ENCODE measurements around the gene MYCBP.
"Not testable (repeated sequence)": the region's sequence is repeated elsewhere in the genome, so short reads cannot be mapped to it uniquely, and the experiment has no call there.

Gene MYCBP

GRCh38 chr1:38858833-38859560, 14.2 kb downstream of the MYCBP start:
- H3K4me2 ChIP-seq = peak overlapping the region; percentile 69
- H3K36me3 ChIP-seq (ENCODE audit: insufficient read depth) = no peaks in the 10 kb centered on the region
- peaks cover 23% of the 10 kb centered on the region for H3K4me1 ChIP-seq (ENCODE audit: low read depth, poor library complexity, severe bottlenecking)
- H3K27me3 ChIP-seq (ENCODE audit: insufficient read depth, low read depth) = no peaks in the 10 kb centered on the region
- H3K9ac ChIP-seq = peak overlapping the region; percentile 26; the same call in 1 of the 2 replicates
- peak overlapping the region; percentile 76 for H3K4me3 ChIP-seq (IDR thresholded peaks at IDR 0.05; ENCODE audit: insufficient read depth, low read depth, low read length)
- TF ChIP-seq CTCF (conservative IDR thresholded peaks at IDR 0.05; ENCODE audit: low read depth, low read length) = no peak
- peaks cover 11% of the 10 kb centered on the region; the same call in 1 of the 2 replicates for H3K79me2 ChIP-seq (ENCODE audit: insufficient read depth, low read depth)
- H3K27ac ChIP-seq = peak overlapping the region; percentile 9; the same call in 1 of the 2 replicates
- peak overlapping the region; percentile 43; the same call in 1 of the 2 replicates for H2AFZ ChIP-seq (ENCODE audit: low read depth)
- no peaks in the 10 kb centered on the region for H4K20me1 ChIP-seq (ENCODE audit: insufficient read depth)

GRCh38 chr1:38852780-38853179, 20.4 kb downstream of the MYCBP start:
- H3K4me2 ChIP-seq = no peak overlapping the region
- no peak overlapping the region for H3K4me3 ChIP-seq (IDR thresholded peaks at IDR 0.05; ENCODE audit: insufficient read depth, low read depth, low read length)
- H3K79me2 ChIP-seq (ENCODE audit: insufficient read depth, low read depth) = 0 out of 2 replicates have a peak, but pooled peaks cover 6% of the 10 kb centered on the region
- no peak overlapping the region for H3K27ac ChIP-seq
- no peaks in the 10 kb centered on the region for H3K36me3 ChIP-seq (ENCODE audit: insufficient read depth)
- TF ChIP-seq CTCF (conservative IDR thresholded peaks at IDR 0.05; ENCODE audit: low read depth, low read length) = no peak
- H2AFZ ChIP-seq (ENCODE audit: low read depth) = no peak overlapping the region
- H3K9ac ChIP-seq = no peak overlapping the region
- H4K20me1 ChIP-seq (ENCODE audit: insufficient read depth) = no peaks in the 10 kb centered on the region
- H3K27me3 ChIP-seq (ENCODE audit: insufficient read depth, low read depth) = no peaks in the 10 kb centered on the region
- H3K4me1 ChIP-seq (ENCODE audit: low read depth, poor library complexity, severe bottlenecking) = peaks cover 6% of the 10 kb centered on the region

GRCh38 chr1:38848071-38848470, 25.1 kb downstream of the MYCBP start:
- no peak for TF ChIP-seq CTCF (conservative IDR thresholded peaks at IDR 0.05; ENCODE audit: low read depth, low read length)
- H3K9ac ChIP-seq = no peak overlapping the region
- H3K4me1 ChIP-seq (ENCODE audit: low read depth, poor library complexity, severe bottlenecking) = no peaks in the 10 kb centered on the region
- H3K4me2 ChIP-seq = no peak overlapping the region
- no peaks in the 10 kb centered on the region for H3K79me2 ChIP-seq (ENCODE audit: insufficient read depth, low read depth)
- no peaks in the 10 kb centered on the region for H4K20me1 ChIP-seq (ENCODE audit: insufficient read depth)
- H3K27me3 ChIP-seq (ENCODE audit: insufficient read depth, low read depth) = no peaks in the 10 kb centered on the region
- no peak overlapping the region for H3K4me3 ChIP-seq (IDR thresholded peaks at IDR 0.05; ENCODE audit: insufficient read depth, low read depth, low read length)
- no peak overlapping the region for H3K27ac ChIP-seq
- H2AFZ ChIP-seq (ENCODE audit: low read depth) = no peak overlapping the region
- no peaks in the 10 kb centered on the region for H3K36me3 ChIP-seq (ENCODE audit: insufficient read depth)

- Histone ChIP-seq H3K4me1 (ENCODE audit: low read depth, poor library complexity, severe bottlenecking) (no peaks in the 10 kb centered on the region), H2AFZ (ENCODE audit: low read depth) (no peak overlapping the region), H4K20me1 (ENCODE audit: insufficient read depth) (no peaks in the 10 kb centered on the region), H3K27ac (no peak overlapping the region), H3K36me3 (ENCODE audit: insufficient read depth) (no peaks in the 10 kb centered on the region), H3K27me3 (ENCODE audit: insufficient read depth, low read depth) (no peaks in the 10 kb centered on the region), H3K4me3 (IDR thresholded peaks at IDR 0.05; ENCODE audit: insufficient read depth, low read depth, low read length) (no peak overlapping the region), H3K79me2 (ENCODE audit: insufficient read depth, low read depth) (no peaks in the 10 kb centered on the region), H3K9ac (no peak overlapping the region), H3K4me2 (no peak overlapping the region)
- no peak for TF ChIP-seq CTCF (conservative IDR thresholded peaks at IDR 0.05; ENCODE audit: low read depth, low read length)
Observed at GRCh38 chr1:38846210-38846609, 26.9 kb downstream of the MYCBP start.

GRCh38 chr1:38845088-38845487, 28.1 kb downstream of the MYCBP start:
- not testable (repeated sequence) for H3K36me3 ChIP-seq (ENCODE audit: insufficient read depth); H3K79me2 ChIP-seq (ENCODE audit: insufficient read depth, low read depth); H3K4me1 ChIP-seq (ENCODE audit: low read depth, poor library complexity, severe bottlenecking); H3K4me2 ChIP-seq; H3K27me3 ChIP-seq (ENCODE audit: insufficient read depth, low read depth); H2AFZ ChIP-seq (ENCODE audit: low read depth); H3K9ac ChIP-seq; H3K4me3 ChIP-seq (IDR thresholded peaks at IDR 0.05; ENCODE audit: insufficient read depth, low read depth, low read length); H3K27ac ChIP-seq; H4K20me1 ChIP-seq (ENCODE audit: insufficient read depth)
